K562 (cell line): ENCODE results near the gene ARG1. TPM values are rescaled to one million over a fixed set of nuclear protein-coding genes. Genes with fewer than 3 reads are reported as not detected.

Experiments
- ATAC-seq: fragments of 200-7000 bp; cut with Tn5 transposase; 3 replicates; pipeline ENCODE4 v1.9.1; 2020; ENCODE audit warnings: moderate library complexity
- BruUV-seq: library from RNA; stranded (reverse); fragments of 400-500 nt; replicated peaks from 2 replicates; lab custom pipeline; 2021; lab: Mats Ljungman, UMichigan
- CTCF ChIA-PET: fragments of 300-600 bp; formaldehyde crosslinking; extraction: SDS; loops from one replicate; lab custom pipeline; 2021; ENCODE audit warnings: low intra/inter-chr PET ratio; lab: Yijun Ruan, JAX
- POLR2A ChIA-PET: fragments of 300-600, 350-650 bp; sonication (Branson Sonifier 250); formaldehyde crosslinking; extraction: SDS; loops from one replicate; lab custom pipeline; 2021; ENCODE audit warnings: antibody characterized with exemption, inconsistent platforms; lab: Yijun Ruan, JAX
- DNase-seq, 4 experiments: peaks; one replicate each; pipeline versions ENCODE4 v3.0.0 to v3.0.0-alpha.2; 2011 to 2018; ENCODE audit warnings: low spot score in 3 of 4, mixed read lengths in 3 of 4; ENCODE audit errors: extremely low read depth in 1 of 4
- FAIRE-seq: peaks from 2 replicates; lab custom pipeline; 2011; peaks lifted over from hg19 to GRCh38; lab: Jason Lieb, UNC
- H2AFZ ChIP-seq: 2 replicates; pipeline ENCODE4 v1.6.0; 2011; ENCODE audit warnings: low read depth, low read length, control low read depth, inconsistent platforms
- H3K27ac ChIP-seq: fragments of 200-600 bp; 3 replicates; pipeline ENCODE4 v1.8.0; 2011; ENCODE audit warnings: low read depth, mild to moderate bottlenecking, control low read depth, inconsistent platforms, low read length, moderate library complexity, mixed read lengths; ENCODE audit errors: extremely low read depth
- H3K27me3 ChIP-seq, 2 experiments: fragments of 300-600 bp in 1 of 2; 2 replicates in 1 of 2; 3 replicates in 1 of 2; pipeline versions ENCODE4 v1.6.0 to v1.8.0; 2011; ENCODE audit warnings: inconsistent platforms in 2 of 2, low read length in 2 of 2, mild to moderate bottlenecking in 1 of 2, mixed read lengths in 1 of 2, moderate library complexity in 1 of 2; ENCODE audit not compliant: control insufficient read depth in 2 of 2, insufficient read depth in 2 of 2
- H3K36me3 ChIP-seq: fragments of 300-600 bp; 3 replicates; pipeline ENCODE4 v1.8.0; 2011; ENCODE audit warnings: mild to moderate bottlenecking, low read length, inconsistent platforms; ENCODE audit not compliant: control insufficient read depth, insufficient read depth
- H3K4me1 ChIP-seq, 2 experiments: fragments of 200-600 bp in 1 of 2; replicated peaks in 1 of 2; 2 replicates in 1 of 2; 3 replicates in 1 of 2; pipeline versions ENCODE4 v1.5.1 to v1.8.0; 2011; ENCODE audit warnings: inconsistent platforms in 2 of 2, low read length in 2 of 2, mild to moderate bottlenecking in 1 of 2, mixed read lengths in 1 of 2, moderate library complexity in 1 of 2; ENCODE audit not compliant: control insufficient read depth in 2 of 2, insufficient read depth in 2 of 2
- H3K4me2 ChIP-seq: 2 replicates; pipeline ENCODE4 v1.6.1; 2011; ENCODE audit warnings: low read length, control low read depth, inconsistent platforms, mixed read lengths; ENCODE audit not compliant: insufficient read depth
- H3K4me3 ChIP-seq: fragments of 200-600 bp; sonication (generic), shearing (Covaris generic); 2 replicates; pipeline ENCODE4 v1.5.1; 2016; ENCODE audit warnings: control low read depth, inconsistent platforms
- H3K79me2 ChIP-seq: fragments of 200-600 bp; 3 replicates; pipeline ENCODE4 v1.8.0; 2011; ENCODE audit warnings: low read length, inconsistent platforms; ENCODE audit not compliant: control insufficient read depth, insufficient read depth
- H3K9ac ChIP-seq, 2 experiments: 2 replicates each; pipeline versions ENCODE4 v1.6.0 to v1.6.1; 2011; ENCODE audit warnings: low read depth in 2 of 2, low read length in 2 of 2, control low read depth in 1 of 2, inconsistent platforms in 1 of 2, mild to moderate bottlenecking in 1 of 2, mixed read lengths in 1 of 2; ENCODE audit not compliant: insufficient read depth in 1 of 2
- H3K9me1 ChIP-seq: one replicate; pipeline ENCODE4 v1.6.0; 2011; ENCODE audit warnings: inconsistent platforms, mild to moderate bottlenecking, low read length, moderate library complexity; ENCODE audit not compliant: control insufficient read depth, insufficient read depth
- H3K9me3 ChIP-seq: replicated peaks from 2 replicates; pipeline ENCODE4 v1.5.1; 2011; ENCODE audit warnings: low read depth, low read length, inconsistent platforms; ENCODE audit not compliant: control insufficient read depth, insufficient read depth
- H4K20me1 ChIP-seq: replicated peaks from 2 replicates; pipeline ENCODE4 v1.6.1; 2011; ENCODE audit warnings: low read length, inconsistent platforms, mixed read lengths; ENCODE audit not compliant: control insufficient read depth, insufficient read depth
- CHAMP1 ChIP-seq: fragments of 450-650 bp; IDR thresholded peaks from 2 replicates; pipeline ENCODE4 v1.6.1; 2016; ENCODE audit warnings: mild to moderate bottlenecking
- FUS ChIP-seq: fragments of 200-400 bp; formaldehyde crosslinking; optimal IDR thresholded peaks from 2 replicates; pipeline ENCODE3; 2017; ENCODE audit warnings: low read depth, low read length
- GABPA ChIP-seq: fragments of 200-800 bp; sonication (Bioruptor generic); conservative IDR thresholded peaks from 2 replicates; pipeline ENCODE4 v1.6.1; 2016; ENCODE audit warnings: low read depth, missing genetic modification characterization, missing compliant biosample characterization
- ILK ChIP-seq: fragments of 450-650 bp; IDR thresholded peaks from 2 replicates; pipeline ENCODE4 v1.6.1; 2016; ENCODE audit warnings: missing genetic modification characterization, low read depth, mild to moderate bottlenecking, missing compliant biosample characterization, moderate library complexity, borderline replicate concordance
- MAFF ChIP-seq: IDR thresholded peaks from 2 replicates; pipeline ENCODE4 v1.6.1; 2012; ENCODE audit warnings: low read length, improper control_type of control experiment
- NCOA4 ChIP-seq: fragments of 450-650 bp; IDR thresholded peaks from 2 replicates; pipeline ENCODE4 v1.6.1; 2018; ENCODE audit warnings: mild to moderate bottlenecking; ENCODE audit not compliant: partially characterized antibody
- TOE1 ChIP-seq, 2 experiments: fragments of 450-650 bp in 1 of 2; sonication (generic) in 1 of 2; formaldehyde crosslinking in 1 of 2; IDR thresholded peaks; 2 replicates each; pipeline versions ENCODE4 v1.7.1 to v1.8.0; 2016 to 2022; ENCODE audit warnings: borderline replicate concordance in 2 of 2, mild to moderate bottlenecking in 2 of 2, antibody characterized with exemption in 1 of 2, inconsistent platforms in 1 of 2, low read depth in 1 of 2, missing genetic modification reagents in 1 of 2, moderate library complexity in 1 of 2
- ZNF197 ChIP-seq: fragments of 200-800 bp; sonication (Bioruptor generic); IDR thresholded peaks from 2 replicates; pipeline ENCODE4 v1.6.1; 2016; ENCODE audit warnings: low read depth, missing genetic modification characterization, missing compliant biosample characterization
- WGBS: fragments of 100-300 bp; shearing (Covaris generic); methylation state at CpG from one replicate; pipeline ENCODE4 v1.1.6; 2016; ENCODE audit warnings: low coverage, mixed read lengths; ENCODE audit not compliant: insufficient coverage; ENCODE audit errors: missing lambda C conversion rate; 5-methylcytosine and 5-hydroxymethylcytosine counted together
- in situ Hi-C: fragments of 300-500 bp; cut with MboI; formaldehyde crosslinking; loops from 4 replicates; pipeline ENCODE4 v1.15.0; 2018; ENCODE audit warnings: inconsistent platforms, mixed read lengths
- intact Hi-C: fragments of 100-400 bp; cut with micrococcal nuclease; formaldehyde crosslinking; loops from 2 replicates; pipeline ENCODE4 v1.14.2; 2022
- polyA plus RNA-seq, 8 experiments: library from polyadenylated mRNA; depleted of rRNA in 4 of 8; stranded (reverse) in 5 of 8; unstranded in 3 of 8; fragments of >200 nt; fragmentation: Nextera tagmentation in 2 of 8; fragmentation: Illumina TruSeq in 1 of 8; extraction: Ambion mirVana in 2 of 8; extraction: Trizol in 1 of 8; gene quantifications; 2 replicates each; pipeline versions ENCODE4 v1.2.1 to v1.2.3, GENCODE V29; 2011 to 2014; ENCODE audit warnings: inconsistent platforms in 1 of 8, missing spikeins in 1 of 8
- total RNA-seq, 7 experiments: library from RNA; depleted of rRNA in 6 of 7; stranded (reverse); fragments of >200 nt in 6 of 7; fragmentation: Illumina TruSeq in 2 of 7; extraction: Trizol in 2 of 7; gene quantifications; 2 replicates each; pipeline versions ENCODE4 v1.2.1 to v1.2.3, GENCODE V29; 2011 to 2021; ENCODE audit warnings: low replicate concordance in 1 of 7

ARG1 gene
- total and polyA plus RNA-seq, 9 of the 15 experiments (the other 6 are each of a cell fraction or from before 2014, with no cell fraction given) = 0.03 to 0.20 (median 0.08) TPM; not detected in 3

DNA sequence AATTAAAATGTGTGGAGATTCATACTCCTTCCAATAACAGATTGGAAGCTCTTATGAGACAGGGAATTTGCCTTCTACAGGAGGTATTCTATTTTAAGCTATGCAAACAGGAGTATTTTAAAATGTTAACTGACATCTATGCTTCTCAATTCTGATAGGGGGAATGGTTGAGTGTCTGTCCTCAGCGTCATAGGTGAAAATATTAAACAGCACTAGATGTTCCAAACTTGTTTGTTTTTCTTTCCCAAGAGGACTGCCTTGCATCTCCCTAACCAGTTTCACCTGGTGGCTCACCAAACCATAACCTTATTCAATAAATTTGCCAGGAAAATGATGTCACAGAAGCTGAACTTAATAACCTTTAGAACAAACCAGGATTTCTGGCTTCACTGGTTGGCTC is 24.6 kb upstream of the ARG1 start:
- no peak for FAIRE-seq
- H3K9me3 ChIP-seq = no peaks in the 10 kb centered on the region
- H3K79me2 ChIP-seq = no peaks in the 10 kb centered on the region
- TF ChIP-seq TOE1 (IDR thresholded peaks at IDR 0.05; ENCODE audit: borderline replicate concordance) (no peak), TOE1 (CRISPR knock-in tag; IDR thresholded peaks at IDR 0.05; ENCODE audit: borderline replicate concordance, low read depth) (no peak), NCOA4 (no peak), FUS (no peak), MAFF (no peak), ILK (tag) (no peak), GABPA (tag) (no peak), ZNF197 (CRISPR knock-in tag) (no peak), CHAMP1 (no peak)
- no peak overlapping the region for H2AFZ ChIP-seq
- POLR2A ChIA-PET = no interaction called here
- H3K27me3 ChIP-seq = peaks cover 0 to 21% of the 10 kb centered on the region in 2 experiments; a peak in 3 of 5 replicates
- no peaks in the 10 kb centered on the region for H4K20me1 ChIP-seq
- 13% methylated on average over 1 of the region's 1 CpG for WGBS
- DNase-seq = no peak
- ATAC-seq = no peak
- CTCF ChIA-PET = no interaction called here
- H3K27ac ChIP-seq = no peak overlapping the region
- no peak overlapping the region for H3K9ac ChIP-seq
- H3K4me1 ChIP-seq = no peaks in the 10 kb centered on the region
- H3K4me3 ChIP-seq = no peak overlapping the region
- intact Hi-C loops (no loop called here), in situ Hi-C loops (loop anchor here (25.0 kb wide), 1 partner anchor 661 kb away; no protein-coding TSS in a partner anchor)
- H3K4me2 ChIP-seq = no peak overlapping the region
- H3K9me1 ChIP-seq = no peaks in the 10 kb centered on the region
- no TSS peak for BruUV-seq
- H3K36me3 ChIP-seq = no peaks in the 10 kb centered on the region
